HG03354 (cell line): Measurements from ENCODE around the gene TMCO2.

Source experiments
- ATAC-seq: cut with Tn5 transposase; IDR thresholded peaks from one replicate; pipeline ENCODE4 v1.9.1; 2021; ENCODE audit warnings: mild to moderate bottlenecking; ENCODE audit not compliant: unreplicated experiment, poor library complexity, severe bottlenecking

TMCO2 gene

DNA sequence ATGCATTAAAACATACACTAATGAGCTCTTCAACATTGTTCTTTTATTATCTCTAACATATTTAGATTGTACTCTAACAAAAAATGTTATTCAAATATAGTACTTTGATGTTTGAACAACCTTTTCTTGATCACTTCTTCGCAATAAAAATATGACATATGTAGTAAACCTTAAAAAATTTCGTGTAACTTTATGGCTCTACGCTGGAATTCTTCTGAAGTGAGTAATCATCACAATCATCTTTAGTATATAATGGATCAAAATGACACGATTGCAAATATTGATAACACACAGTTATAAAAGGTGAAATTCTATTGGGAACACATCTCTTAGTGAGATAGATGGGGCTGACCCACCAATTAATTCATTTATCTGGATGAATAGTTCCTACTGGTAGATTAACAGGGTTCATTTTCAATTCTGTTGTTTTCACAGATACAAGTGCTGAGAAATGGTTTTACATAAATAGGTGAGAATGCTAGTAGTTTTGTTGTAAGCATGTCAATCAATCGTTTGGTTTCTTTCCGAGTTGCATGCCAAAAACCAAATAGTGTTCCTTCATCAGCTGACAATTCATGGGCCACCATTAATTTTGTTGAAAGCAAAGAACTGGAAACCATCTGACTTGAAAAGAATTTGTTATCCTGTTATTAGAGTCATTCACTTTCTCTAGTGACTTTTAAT, 8.8 kb downstream of the TMCO2 start:
- ATAC-seq: no peak

DNA sequence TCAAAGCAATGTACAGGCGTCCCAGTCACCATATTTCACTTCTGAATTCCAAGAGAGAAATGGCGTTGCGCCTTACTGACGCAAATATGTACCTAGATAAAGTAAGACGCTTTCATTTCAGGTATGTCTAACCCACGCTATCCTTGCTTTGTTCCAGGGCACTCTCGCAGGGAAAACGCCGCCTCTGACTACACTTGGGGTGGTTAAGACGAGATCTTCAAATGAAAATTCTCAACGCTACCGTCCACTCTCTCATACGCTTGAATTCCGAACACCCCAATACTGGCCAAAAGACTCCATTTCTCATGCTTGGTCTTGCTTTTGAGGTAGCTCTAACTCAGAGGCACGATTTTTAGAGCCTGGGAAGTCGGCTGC, 9.6 kb downstream of the TMCO2 start:
- no peak for ATAC-seq

DNA sequence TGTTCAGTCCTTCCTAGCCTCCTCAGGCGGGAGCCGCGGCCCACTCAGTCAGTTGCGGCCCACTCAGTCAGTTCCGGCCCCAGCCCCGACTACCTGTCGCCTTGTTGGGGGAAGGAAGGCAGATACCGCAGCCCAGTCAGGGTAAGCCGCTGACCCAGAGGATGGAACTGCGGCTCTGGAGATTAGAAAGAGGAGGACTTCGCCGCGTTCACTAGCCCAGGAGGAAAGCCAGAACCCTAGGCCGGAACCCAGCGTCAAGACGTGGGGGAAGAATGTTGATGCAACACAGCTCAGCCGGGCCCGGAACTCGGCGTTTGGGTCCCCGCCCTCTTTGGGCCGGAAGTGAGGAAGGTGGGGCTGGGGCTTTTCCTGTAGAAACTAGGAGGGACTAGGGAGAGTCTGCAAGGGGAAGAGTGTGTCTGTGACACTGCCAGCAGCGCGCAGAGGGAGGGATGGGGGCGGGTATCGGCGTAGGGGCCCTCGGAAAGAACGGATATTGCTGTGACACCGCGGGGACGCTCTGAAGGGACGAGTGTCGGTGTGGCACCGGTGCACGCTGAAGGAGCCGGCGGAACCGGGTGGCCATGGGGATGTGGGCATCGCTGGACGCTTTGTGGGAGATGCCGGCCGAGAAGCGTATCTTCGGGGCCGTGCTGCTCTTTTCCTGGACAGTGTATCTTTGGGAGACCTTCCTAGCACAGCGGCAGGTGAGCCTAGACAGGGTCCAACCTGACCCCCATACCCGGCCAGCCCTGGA, 10.1 kb downstream of the TMCO2 start, which contains the start of gene ZMPSTE24:
Gene ZMPSTE24 (plus strand): TSS at position 549 of the 757 bp plus-strand sequence. CDS start 36 bp downstream, at position 585.
- ATAC-seq: peak; percentile 94

DNA sequence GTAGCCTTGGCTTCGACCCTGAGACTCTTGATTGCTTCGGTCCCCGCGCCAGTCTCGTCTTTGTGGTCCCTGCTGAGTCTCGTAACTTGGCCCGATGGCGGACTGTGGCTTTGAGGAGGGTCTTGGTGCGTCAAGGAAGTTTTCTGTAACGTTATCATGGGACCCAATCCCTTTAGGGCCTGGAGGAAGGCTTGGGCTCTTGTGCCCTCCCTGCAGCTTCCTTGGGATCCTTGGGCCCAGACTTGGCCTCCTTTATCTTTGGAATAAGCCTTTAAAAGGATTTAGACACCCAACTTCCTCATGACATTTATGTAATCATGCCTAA, 10.7 kb downstream of the TMCO2 start:
- ATAC-seq: no peak

DNA sequence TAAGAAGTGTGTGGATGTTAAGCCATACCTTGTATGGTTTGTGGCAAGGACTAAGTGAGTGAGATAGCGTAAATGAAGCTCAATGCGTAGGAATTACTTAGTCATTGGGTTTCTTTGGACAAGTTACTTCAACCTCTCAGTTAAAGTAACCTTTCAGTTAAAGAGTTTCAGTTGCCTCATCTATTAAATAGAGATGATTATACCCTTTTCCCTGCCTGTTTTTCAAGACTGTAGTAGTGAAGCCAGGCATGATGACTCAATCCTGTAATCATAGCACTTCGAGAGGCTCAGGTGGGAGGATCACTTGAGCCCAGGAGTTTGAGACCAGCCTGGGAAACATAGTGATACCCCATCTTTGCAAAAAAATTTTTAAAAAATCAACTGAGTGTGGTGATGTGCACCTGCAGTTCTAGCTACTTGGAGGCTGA, 16.6 kb downstream of the TMCO2 start:
- no peak for ATAC-seq

DNA sequence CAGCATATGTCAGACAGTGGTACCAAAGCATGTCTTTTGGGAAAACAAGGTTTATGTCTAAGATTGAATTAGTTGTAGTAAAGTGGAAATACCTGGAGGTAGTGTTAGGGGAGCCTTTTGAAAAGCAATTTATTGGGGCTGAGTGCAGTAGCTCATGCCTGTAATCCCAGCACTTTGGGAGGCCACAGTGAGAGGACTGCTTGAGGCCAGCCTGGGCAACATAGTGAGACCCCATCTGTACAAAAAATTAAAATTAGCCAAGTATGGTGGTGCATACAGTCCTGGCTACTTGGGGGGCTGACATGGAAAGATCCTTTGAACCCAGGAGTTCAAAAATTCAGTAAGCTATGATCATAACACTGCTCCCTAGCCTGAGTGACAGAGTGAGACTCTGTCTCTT, 17.6 kb downstream of the TMCO2 start:
- ATAC-seq: no peak

GRCh38 chr1:40265919-40266318, 18.2 kb downstream of the TMCO2 start:
- no peak for ATAC-seq

- ATAC-seq: no peak
These were observed 19.2 kb downstream of the TMCO2 start for GRCh38 chr1:40266786-40267535.

GRCh38 chr1:40267767-40268187, 20.0 kb downstream of the TMCO2 start:
- ATAC-seq: no peak

DNA sequence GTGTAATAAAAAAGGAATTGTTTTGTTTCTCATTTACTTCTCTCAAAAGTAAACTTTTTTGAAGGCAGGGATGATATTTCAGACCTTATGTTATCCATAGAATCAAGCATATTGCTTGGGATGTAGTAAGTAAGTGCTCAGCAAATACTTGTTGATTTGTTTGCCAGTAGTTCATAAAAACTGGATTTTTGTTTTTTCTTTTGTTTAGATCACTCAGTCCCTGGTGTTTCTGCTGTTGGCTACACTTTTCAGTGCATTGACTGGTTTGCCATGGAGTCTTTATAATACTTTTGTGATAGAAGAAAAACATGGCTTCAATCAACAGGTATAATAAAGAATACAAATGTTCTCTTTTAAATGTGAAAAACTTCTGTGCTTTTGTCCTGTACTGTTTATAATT, 20.5 kb downstream of the TMCO2 start:
- ATAC-seq: no peak

GRCh38 chr1:40270152-40270834, 22.6 kb downstream of the TMCO2 start:
- ATAC-seq: no peak

GRCh38 chr1:40272653-40273213, 25.0 kb downstream of the TMCO2 start:
- no peak for ATAC-seq

GRCh38 chr1:40273547-40274166, 25.9 kb downstream of the TMCO2 start:
- no peak for ATAC-seq

DNA sequence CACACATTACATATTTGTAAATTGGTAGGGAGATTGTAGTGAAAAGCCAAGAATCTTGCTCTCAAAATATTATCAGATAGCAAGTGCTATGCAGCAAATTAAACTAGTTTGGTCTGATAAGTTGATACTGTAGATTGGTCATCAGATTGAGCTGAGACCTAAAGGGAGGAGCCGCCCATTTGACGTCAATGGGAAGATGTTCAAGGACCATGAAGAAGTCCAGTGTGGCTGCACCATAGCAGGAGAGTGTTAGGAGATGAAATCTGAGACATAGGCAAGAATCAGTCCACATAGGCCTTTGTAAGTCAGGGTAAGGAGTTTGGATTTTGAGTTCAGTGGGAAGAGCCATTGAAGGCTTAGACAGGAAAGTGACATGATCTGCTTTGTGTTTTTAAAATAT, 26.6 kb downstream of the TMCO2 start:
- no peak for ATAC-seq

DNA sequence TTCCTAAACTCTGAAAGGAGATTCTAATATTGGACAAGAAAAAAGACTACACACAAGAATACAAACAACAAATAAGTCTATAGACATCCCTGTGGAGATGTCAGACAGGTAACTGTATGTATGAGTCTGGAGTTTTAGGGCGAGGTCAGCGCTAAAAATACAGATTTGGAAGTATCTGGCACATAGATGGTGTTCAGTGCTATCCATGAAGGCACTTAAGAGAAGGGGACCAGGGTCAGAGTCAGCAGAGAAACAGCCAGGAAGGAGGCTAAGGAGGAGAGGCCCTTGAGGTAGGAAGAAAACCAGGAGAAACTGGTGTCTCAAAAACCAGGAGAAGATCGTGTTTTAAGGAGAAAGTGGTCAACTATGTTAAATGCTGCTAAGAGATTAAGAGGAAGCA, 28.4 kb downstream of the TMCO2 start:
- no peak for ATAC-seq

GRCh38 chr1:40281853-40282252, 34.1 kb downstream of the TMCO2 start:
- ATAC-seq: no peak

- no peak for ATAC-seq
These were observed 43.6 kb downstream of the TMCO2 start for GRCh38 chr1:40291293-40291692.

DNA sequence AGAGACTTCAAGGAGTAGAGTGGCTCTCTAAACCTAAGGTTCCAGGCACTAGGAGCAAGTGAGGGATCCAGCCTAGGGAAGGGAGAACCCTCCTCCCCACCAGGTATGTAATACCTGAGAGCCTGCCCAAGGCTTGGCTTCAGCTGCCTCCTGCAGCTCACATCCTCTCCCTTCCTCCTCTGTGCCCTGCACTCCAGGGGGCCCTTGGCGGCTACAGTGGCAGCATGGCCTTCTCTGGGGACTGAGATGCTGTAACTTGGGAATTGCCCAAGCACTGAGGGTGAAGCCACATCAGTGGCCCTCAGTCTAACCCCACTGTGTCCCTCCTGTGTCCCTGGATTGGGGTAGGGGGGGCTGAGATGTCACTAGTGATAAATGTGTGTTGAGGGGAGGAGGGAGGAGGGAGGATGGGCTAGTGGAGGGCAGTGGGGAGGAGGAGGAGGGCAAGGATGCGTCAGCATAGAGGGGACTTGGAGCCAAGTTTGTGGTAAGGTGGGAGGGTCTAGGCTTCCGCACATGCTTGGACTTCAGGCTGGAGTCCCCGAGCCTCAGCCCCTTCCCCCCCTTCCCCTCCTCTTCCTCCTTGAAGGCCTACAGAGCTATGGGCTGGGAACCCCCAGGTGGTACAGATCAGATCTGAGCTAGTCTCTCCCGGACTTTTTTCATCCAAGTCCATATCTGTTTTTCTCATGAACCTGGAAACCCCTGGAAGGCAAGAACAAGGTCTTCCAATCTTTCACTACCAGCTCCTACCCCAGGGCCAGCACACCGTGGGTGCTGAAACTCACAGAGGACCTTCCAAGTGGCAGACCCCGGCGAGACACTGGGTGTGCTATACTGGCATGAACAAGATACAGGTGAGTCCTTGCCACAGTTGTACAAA, 51.9 kb downstream of the TMCO2 start:
- no peak for ATAC-seq

DNA sequence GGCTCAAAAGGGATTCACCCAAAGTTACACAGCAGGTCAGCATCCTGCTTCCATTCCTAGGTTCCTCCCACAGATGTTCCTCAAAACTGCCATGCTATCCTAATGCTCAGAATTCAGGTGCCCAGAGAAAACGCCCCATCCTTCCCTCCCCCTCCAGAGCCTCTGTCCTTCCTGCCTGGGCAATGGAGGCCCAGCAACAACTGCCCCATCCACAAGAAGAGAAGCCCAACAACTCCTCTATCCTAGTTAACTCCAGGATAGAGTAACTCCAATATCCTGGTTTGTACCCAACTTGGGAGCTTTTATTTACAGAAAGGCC, 52.5 kb downstream of the TMCO2 start:
- ATAC-seq: no peak
